ENCODE data around the gene CHRM4. TPM values are rescaled to one million over a fixed set of nuclear protein-coding genes. Genes with fewer than 3 reads are reported as not detected.

The CHRM4 gene
- total RNA-seq, 2 experiments from 2014 or later = 0.09 TPM; not detected in 1

Small RNA genes within 50 kb of the gene (microRNA-seq; reads per million reads assigned to microRNA genes)
- gene MIR4688 (ENCODE audit: borderline replicate concordance) = 3.0 reads per million

Small RNA genes within 50 kb of the gene (small RNA-seq; reads per million reads assigned to genes)
- not detected for gene MIR4688

Other genes with a start within 250 kb of the CHRM4 start
- not detected in 2 replicates for gene CREB3L1, start 114.1 kb downstream of the CHRM4 start, total RNA-seq (2014; rRNA removed; shearing (Covaris generic))
- 0.15 and 0.17 TPM in 2 replicates for gene CREB3L1, start 114.1 kb downstream of the CHRM4 start, total RNA-seq (2022)
- 110 and 134 TPM in 2 replicates for gene DGKZ, start 44.3 kb downstream of the CHRM4 start, total RNA-seq (2014; rRNA removed; shearing (Covaris generic))
- gene DGKZ, start 44.3 kb downstream of the CHRM4 start, total RNA-seq (2022) = 141 and 163 TPM in 2 replicates
- 4.1 and 5.1 TPM in 2 replicates for gene MDK, start 10.1 kb downstream of the CHRM4 start, total RNA-seq (2014; rRNA removed; shearing (Covaris generic))
- 5.4 and 6.2 TPM in 2 replicates for gene MDK, start 10.1 kb downstream of the CHRM4 start, total RNA-seq (2022)
- gene AMBRA1, start 202.2 kb upstream of the CHRM4 start, total RNA-seq (2014; rRNA removed; shearing (Covaris generic)) = 21.8 and 24.6 TPM in 2 replicates
- 30.7 and 35.2 TPM in 2 replicates for gene AMBRA1, start 202.2 kb upstream of the CHRM4 start, total RNA-seq (2022)
- 4.8 and 5.2 TPM in 2 replicates for gene HARBI1, start 225.5 kb upstream of the CHRM4 start, total RNA-seq (2014; rRNA removed; shearing (Covaris generic))
- 7.1 and 8.4 TPM in 2 replicates for gene HARBI1, start 225.5 kb upstream of the CHRM4 start, total RNA-seq (2022)
- gene ATG13, start 225.8 kb upstream of the CHRM4 start, total RNA-seq (2014; rRNA removed; shearing (Covaris generic)) = 53.2 and 60.6 TPM in 2 replicates
- 46.4 and 68.6 TPM in 2 replicates for gene ATG13, start 225.8 kb upstream of the CHRM4 start, total RNA-seq (2022)